Activated CD8-positive, alpha-beta memory T cell treated with anti-CD3 and anti-CD28 coated beads for 24 hours (primary cell): ENCODE results near the gene MORN1.
A peak's percentile ranks its signal among the peaks of the same experiment; 100 is the strongest.

Experiments
- DNase-seq: peaks from one replicate; pipeline ENCODE4 v3.0.0-alpha.2; 2020

MORN1 gene

DNA sequence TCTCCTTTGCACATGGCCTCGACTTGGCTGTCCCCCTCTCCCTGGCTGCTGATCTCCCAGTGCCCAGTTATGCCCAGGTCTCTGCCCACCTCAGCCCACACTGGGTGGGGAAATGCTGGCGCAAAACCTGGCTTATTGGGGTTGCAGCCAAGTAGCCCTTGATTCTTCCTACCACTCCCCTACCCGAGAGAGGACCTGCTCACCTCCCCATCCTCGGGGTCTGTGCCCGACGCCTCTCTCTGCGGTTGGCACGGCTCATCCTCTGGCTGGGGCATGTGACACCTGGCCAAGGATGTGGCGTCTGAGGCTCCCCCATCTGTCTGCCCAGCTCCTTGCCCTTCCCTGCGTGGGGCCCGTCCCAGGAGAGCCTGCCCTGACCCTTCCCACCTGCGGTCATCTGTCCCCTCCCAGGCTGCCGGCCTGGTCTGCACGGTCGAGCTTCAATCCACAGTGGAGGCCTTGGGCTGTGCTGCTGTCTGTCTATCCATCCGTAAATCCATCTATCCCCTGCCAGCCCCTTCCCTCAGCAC lies 27.5 kb upstream of the MORN1 start:
- DNase-seq = no peak

- no peak for DNase-seq
Measured at GRCh38 chr1:2417833-2418225, 26.5 kb upstream of the MORN1 start.

DNA sequence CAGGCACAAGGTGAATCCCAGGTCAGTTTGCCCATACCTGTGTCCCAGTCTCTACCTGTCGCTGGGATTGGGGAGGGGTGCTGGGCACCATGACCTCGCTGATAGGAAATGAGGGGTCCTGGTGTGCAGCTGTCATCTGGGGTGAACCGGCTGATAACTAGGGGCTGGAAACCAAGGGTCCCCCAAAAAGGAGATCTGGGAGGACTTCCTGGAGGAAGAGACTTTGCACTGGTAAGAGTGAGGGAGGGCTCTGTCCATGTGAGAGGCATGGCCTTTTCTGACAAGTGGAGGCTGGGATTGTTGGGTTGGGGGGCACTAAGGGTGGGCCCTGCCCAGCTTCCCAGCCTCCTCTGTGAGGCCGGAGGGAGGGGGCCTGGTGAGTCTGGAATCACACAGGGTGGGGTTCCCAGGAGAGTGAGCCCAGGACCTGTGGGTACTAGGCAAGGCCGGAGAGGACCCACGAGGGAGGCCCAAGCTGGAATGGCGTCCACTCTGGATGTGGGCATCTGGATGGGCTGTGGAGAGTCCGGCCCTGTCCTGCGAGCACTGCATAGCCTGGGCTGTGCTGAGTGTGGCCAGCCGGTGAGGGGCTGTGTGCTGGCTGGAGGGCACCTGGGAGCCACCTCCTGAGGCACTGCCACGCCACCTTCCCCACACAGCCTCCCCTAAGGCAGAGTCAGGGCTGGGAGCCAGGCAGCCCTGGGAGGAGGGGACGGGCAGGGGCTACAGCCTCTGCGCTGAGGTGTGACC lies 25.9 kb upstream of the MORN1 start:
- no peak for DNase-seq

DNA sequence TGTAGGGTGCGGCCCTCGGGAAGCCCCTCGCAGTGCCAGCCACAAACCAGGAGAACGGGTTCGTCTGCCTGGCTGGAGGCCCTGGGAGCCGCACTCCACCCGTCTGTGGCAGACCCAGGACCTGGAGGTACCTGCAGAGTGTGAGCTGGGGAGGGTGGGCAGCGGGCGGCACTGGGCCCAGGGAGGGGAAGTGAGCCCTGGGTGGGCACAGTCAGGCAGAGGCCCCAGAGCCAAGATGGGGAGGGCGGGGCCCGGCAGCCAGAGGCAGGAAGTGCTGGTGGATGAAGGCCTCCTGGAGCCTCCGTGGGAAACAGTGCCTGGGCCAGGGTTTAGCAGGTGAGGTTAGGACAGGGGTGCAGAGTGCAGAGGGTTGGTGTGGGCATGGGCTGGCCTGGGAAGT lies 25.0 kb upstream of the MORN1 start:
- DNase-seq = peak; percentile 71

GRCh38 chr1:2415801-2416208 lies 24.5 kb upstream of the MORN1 start:
- peak; percentile 77 for DNase-seq

DNA sequence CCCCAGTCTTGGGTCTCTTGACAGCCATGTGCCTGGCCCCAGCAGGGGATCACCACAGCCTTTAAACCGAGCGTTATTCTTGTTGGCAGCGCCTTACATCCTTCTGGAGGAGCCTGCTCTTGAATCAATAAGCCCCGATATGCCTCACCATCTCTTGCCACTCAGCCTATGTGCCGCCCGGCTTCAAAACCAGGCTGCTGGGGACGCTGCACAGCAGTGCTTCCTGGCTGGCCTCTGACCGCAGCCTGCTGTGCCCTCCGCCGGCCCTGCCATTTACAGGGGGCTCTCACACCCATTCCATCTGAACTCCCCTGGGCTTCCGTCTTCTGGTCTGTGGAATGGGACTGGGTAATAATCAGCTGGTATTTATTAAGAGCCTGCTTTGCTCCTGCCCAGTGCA lies 24.0 kb upstream of the MORN1 start:
- DNase-seq = peak; percentile 67

DNA sequence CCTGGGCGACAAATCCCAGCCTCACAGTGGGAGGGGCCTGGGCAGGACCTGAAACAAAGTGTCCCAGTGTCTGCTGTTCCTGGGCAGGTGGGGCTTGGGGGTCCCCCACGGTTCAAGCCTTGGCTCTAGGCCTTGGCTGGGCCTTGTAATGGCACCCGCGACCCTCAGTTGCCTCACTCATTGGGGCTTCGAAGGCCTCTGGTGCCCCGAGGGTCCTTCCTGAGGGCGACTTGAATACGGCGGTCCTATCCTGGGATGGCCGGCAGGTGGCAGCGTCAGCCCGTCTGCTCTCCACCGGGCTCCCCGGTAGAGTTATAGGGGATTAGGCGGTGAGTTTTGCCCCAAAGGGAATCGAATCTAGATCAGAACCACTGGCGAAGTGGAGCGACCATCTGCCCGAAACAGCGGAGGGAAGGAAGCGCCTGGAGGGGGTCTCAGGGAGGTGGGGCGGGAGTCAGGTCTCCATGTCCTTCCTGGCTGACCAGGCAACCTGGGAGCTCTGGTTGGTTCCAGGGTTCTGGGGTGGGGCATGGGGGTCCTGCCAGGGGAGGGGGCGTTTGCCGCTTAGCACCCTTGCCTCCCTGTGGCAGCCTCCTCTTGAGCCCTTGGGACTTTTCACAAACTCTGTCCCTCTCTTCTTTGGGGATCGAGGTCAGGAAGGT lies 23.1 kb upstream of the MORN1 start:
- DNase-seq = peak; percentile 93

- DNase-seq = peak; percentile 77
Measured at GRCh38 chr1:2413495-2414296, 22.3 kb upstream of the MORN1 start.

- DNase-seq = peak; percentile 81
Measured at GRCh38 chr1:2412773-2413494, 21.6 kb upstream of the MORN1 start.

DNA sequence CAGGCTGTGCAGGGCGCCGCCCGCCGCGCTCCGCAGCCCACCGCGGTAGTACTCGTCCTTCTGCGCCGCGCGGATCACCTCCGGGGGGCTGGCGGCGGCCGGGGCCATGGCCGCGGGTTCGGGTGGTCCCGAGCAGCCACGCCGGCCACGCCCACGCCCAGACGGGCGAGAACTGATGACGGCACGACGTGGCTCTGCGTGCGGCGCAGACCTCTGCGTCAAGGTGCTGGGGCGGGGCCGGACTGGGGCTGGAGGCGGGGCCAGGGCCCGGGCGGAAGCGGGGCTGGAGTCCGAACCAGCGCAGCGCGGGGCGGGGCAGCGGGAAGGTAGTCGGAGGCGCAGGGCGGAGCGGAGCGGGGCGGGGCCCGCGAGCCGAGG lies 21.0 kb upstream of the MORN1 start, which contains the start of gene PEX10:
PEX10 (minus strand) TSS at position 170 of the 378 bp plus-strand sequence; CDS start at position 108, 62 bp downstream.
- DNase-seq = peak; percentile 100

- no peak for DNase-seq
Measured at GRCh38 chr1:2411801-2412394, 20.5 kb upstream of the MORN1 start.

DNA sequence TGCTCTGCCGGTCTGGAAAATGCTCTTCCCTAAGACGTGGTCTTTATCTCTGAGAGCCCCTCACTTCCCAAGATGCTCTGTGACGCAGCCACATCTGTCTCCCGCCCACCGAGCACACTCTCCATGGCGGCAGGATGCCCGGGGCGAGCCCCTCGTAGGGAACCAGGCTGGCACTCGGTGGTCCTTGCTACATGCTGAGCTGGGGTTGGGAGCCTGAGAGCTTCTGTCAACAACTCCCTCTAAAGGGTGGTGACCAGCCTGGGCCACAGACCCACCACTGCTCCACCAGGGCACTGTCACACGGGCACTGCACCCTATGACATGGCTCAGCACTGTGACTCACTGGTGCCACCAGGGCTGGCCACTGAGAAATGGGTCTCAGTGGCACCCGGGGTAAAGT lies 18.4 kb upstream of the MORN1 start:
- no peak for DNase-seq

- no peak for DNase-seq
Measured at GRCh38 chr1:2408859-2409276, 17.5 kb upstream of the MORN1 start.

DNA sequence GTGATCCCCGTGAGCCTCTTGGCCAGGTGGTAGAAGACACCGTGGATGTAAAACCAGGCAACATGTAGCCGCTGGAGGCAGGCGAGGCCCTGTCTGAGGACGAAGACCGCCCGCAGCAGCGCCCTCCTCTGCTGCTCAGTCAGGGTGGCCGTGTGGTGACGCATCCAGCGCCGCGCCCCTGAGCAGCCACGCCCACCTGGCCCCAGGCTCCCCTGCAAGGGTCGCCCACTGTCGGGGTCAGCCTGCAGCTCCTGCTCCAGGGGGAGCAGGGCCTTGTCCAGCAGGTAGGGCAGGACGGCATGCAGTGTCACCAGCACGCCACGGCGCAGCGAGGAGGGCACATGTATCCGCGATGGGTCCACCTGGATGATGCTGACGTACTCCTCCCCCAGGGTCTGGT lies 17.1 kb upstream of the MORN1 start:
- DNase-seq = no peak

- DNase-seq = no peak
Measured at GRCh38 chr1:2407991-2408275, 16.6 kb upstream of the MORN1 start.

DNA sequence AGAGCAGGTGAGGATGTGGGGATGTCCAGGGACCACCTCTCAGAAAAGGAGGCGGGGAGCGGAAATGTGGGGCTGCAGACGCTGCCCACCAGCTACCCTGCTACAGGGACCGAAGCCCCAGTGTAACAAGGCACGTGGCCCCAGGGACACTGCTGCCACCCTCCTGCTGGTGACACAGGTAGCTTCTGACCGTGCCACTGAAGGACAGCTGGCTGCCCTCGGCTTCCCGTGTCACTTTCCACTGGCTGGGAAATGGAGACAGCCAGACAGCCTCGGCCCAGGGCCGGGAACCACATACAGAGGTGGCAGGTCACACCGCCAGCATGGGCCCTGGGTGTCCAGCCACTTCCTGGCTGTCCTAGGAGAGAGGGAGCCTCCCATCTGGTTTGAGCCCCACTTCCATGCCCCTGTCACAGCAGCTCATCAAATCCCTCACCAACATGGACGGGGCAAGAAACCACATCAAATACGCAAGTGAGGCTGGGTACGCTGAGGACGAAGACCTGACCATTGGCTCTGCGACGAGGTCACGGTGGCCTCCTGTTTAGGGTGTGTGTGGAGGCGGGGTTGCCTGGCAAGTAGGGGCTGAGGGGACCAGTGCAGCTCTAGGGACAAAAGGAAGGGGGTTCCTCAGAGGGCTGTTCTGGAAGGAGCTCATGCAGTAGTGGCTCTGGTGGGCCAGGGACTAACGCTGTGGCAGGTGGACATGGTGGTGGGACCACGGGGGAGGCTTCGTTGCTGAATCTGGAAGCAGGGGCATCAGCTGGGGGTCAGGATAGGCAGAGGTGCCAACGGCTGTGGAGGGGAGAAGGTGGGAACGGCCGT lies 16.0 kb upstream of the MORN1 start:
- DNase-seq = no peak

DNA sequence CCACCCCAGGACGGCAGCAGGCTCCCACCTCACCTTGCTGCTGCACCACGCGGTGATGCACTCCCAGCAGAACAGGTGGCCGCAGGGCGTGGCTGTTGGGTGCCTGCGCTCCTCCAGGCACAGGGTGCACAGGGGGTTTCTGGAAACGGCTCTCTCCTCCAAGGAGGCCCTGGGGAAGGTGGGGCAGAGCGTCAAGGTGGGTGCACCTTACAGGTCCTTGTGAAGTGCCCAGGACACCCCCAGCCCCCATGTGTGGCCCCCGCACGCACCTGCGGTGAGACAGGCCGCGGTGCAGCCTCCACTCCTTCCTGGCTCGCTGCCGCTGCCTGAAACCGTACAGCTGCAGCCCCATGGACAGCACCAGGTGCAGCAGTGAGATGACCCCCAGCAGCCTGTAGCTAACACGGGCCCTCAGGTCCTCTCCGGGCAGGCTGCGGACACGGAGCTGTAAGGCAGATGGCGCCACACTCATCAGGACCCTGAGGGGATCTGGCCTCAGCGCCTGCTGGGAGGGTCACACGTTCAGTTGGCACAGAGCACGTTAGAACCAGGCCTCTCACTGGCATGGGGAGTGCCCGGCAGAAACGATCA lies 15.2 kb upstream of the MORN1 start:
- DNase-seq = no peak

- DNase-seq = no peak
Measured at GRCh38 chr1:2405588-2406295, 14.4 kb upstream of the MORN1 start.

DNA sequence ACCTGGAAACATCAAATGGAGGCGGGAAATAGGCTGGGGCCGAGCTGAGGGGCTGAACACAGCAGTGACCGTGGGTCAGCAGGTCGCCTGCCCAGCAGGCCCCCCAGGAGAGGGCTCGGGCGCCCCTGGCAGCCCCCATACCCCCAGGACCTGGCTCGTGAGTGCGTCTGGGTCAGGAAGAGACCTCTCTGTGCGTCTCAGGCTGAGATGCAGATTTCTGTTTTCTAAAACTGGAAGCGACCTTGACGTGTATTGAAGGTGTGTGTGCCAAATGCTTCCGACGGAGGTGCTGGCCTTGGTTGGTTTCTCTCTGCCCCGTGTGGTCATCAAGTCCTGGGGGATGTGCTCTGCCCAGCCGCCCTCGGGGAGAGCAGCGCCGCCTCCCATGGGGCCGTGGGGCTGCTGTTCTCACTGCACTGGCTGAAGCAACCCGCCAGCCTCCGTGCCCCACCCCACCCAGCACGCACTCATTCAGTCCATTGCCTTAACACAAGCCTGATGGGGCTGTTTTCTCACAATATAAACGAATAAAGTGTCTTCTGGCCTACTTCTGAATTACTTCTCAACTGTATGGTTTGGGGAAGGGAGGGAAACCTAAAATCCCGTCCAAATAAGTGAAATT lies 13.6 kb upstream of the MORN1 start:
- no peak for DNase-seq
